GM19324 (cell line): ENCODE results near the gene MIGA2.
"Not testable (repeated sequence)": the region's sequence is repeated elsewhere in the genome, so short reads cannot be mapped to it uniquely, and the experiment has no call there.

ENCODE experiments used
- ATAC-seq: cut with Tn5 transposase; IDR thresholded peaks from one replicate; pipeline ENCODE4 v1.9.1; 2021; ENCODE audit warnings: mild to moderate bottlenecking, moderate library complexity; ENCODE audit not compliant: unreplicated experiment, low FRiP score

Gene MIGA2

GRCh38 chr9:129112526-129112925 lies 76.1 kb downstream of the MIGA2 start:
- ATAC-seq: not testable (repeated sequence)

DNA sequence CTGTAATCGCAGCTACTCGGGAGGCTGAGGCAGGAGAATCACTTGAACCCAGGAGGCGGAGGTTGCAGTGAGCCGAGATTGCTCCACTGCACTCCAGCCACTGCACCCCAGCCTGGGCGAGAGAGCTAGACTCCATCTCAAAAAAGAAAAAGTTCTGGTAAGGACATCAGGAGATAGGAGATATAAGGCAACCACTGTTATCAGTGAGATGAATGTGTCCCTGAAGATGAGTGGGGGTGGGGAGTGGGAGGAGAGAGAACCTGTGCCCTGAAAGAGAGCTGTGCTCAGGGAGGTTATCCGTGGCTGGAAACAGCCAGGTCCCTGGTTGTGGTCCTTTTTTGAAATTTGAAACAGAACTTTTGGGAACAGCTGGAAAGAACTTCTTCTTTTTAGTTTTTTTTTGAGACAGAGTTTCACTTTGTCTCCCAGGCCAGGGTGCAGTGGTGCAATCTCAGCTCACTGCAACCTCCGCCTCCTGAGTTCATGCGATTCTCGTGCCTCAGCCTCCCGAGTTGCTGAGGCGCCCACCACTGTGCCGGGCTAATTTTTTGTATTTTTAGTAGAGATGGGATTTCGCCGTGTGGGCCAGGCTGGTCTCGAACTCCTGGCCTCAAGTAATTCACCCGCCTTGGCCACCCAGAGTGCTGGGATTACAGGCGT lies 77.3 kb downstream of the MIGA2 start:
- ATAC-seq: no peak

- no peak for ATAC-seq
Measured at GRCh38 chr9:129118799-129119198, 82.4 kb downstream of the MIGA2 start.

GRCh38 chr9:129121483-129121882 lies 85.1 kb downstream of the MIGA2 start:
- ATAC-seq: no peak
